ENCODE results near the gene PSORS1C1. TPM values are rescaled to one million over a fixed set of nuclear protein-coding genes. Genes with fewer than 3 reads are reported as not detected.

PSORS1C1 gene
- total RNA-seq, 4 donors from 2014 or later = 4.1 to 15.8 (median 5.5) TPM

DNA sequence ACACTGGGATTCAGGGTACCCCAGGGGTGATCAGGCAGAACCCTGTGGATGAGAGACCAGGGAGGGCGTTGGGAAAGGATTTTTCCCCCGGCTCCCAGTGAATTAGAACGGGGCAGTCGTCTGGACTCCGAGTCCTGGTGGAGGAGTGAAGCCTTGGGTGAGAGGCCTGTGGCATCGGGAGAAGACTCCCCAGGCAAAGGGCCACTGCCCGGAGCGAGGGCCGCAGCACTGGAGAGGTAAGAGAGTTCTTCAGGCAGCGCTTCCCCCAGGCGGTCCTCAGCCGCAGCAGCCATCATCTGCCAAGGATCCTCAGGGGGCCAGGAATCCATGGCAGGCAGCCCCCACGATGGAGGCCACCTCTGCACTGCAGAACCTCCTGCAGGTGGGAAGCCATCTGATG, 2.9 kb upstream of the PSORS1C1 start:
- H3K27me3 ChIP-seq = no peaks in the 10 kb centered on the region
- no peak for DNase-seq (ENCODE audit: low spot score in 2 of 2)
- no peak overlapping the region for H3K4me3 ChIP-seq
- H3K9me3 ChIP-seq = no peaks in the 10 kb centered on the region
- TF ChIP-seq POLR2A (IDR thresholded peaks at IDR 0.05) = no peak
- no peak for TF ChIP-seq EP300 (IDR thresholded peaks at IDR 0.05)
- H3K36me3 ChIP-seq = no peaks in the 10 kb centered on the region
- no peak overlapping the region for H3K27ac ChIP-seq
- peaks cover 35% of the 10 kb centered on the region for H3K4me1 ChIP-seq
- WGBS = 94% methylated on average over 10 of the region's 13 CpGs

DNA sequence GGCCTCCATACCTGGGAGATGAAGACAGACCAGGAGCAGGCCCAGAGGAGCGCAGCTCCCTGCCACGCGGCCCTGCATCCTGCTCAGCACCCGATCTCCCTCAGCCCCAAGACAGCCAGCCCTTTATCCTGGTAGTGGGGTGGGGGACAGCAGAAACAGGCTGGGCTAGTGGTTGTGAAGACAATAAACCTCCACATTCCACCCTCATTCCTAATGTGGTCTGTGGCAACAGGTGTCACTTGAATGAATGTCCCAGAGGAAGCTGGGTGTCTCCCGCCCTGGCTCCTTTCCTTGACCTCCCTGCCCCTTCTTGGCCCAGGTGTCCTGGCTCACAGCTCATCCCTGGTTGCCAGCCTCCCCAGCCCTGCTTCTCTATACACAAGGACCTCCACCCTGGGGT, 2.1 kb upstream of the PSORS1C1 start, which contains the start of gene C6orf15:
TSS of gene C6orf15 (minus strand) at position 98 of the 400 bp plus-strand sequence. CDS start at position 78, 20 bp downstream.
- 82% methylated on average over 5 of the region's 5 CpGs for WGBS
- H3K27me3 ChIP-seq = no peaks in the 10 kb centered on the region
- H3K4me3 ChIP-seq = no peak within 1 kb of the TSS
- no peak for DNase-seq (ENCODE audit: low spot score in 2 of 2)
- no peak within 1 kb of the TSS for H3K27ac ChIP-seq
- no peaks in the 10 kb centered on the region for H3K36me3 ChIP-seq
- H3K9me3 ChIP-seq = no peaks in the 10 kb centered on the region
- peaks cover 43% of the 10 kb centered on the region for H3K4me1 ChIP-seq
- no peak for TF ChIP-seq POLR2AphosphoS5 (IDR thresholded peaks at IDR 0.05)
- TF ChIP-seq POLR2A (IDR thresholded peaks at IDR 0.05) = no peak
- TF ChIP-seq, protein P1, sequence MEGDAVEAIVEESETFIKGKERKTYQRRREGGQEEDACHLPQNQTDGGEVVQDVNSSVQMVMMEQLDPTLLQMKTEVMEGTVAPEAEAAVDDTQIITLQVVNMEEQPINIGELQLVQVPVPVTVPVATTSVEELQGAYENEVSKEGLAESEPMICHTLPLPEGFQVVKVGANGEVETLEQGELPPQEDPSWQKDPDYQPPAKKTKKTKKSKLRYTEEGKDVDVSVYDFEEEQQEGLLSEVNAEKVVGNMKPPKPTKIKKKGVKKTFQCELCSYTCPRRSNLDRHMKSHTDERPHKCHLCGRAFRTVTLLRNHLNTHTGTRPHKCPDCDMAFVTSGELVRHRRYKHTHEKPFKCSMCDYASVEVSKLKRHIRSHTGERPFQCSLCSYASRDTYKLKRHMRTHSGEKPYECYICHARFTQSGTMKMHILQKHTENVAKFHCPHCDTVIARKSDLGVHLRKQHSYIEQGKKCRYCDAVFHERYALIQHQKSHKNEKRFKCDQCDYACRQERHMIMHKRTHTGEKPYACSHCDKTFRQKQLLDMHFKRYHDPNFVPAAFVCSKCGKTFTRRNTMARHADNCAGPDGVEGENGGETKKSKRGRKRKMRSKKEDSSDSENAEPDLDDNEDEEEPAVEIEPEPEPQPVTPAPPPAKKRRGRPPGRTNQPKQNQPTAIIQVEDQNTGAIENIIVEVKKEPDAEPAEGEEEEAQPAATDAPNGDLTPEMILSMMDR (IDR thresholded peaks at IDR 0.05) = no peak
- TF ChIP-seq EP300 (IDR thresholded peaks at IDR 0.05) = no peak

DNA sequence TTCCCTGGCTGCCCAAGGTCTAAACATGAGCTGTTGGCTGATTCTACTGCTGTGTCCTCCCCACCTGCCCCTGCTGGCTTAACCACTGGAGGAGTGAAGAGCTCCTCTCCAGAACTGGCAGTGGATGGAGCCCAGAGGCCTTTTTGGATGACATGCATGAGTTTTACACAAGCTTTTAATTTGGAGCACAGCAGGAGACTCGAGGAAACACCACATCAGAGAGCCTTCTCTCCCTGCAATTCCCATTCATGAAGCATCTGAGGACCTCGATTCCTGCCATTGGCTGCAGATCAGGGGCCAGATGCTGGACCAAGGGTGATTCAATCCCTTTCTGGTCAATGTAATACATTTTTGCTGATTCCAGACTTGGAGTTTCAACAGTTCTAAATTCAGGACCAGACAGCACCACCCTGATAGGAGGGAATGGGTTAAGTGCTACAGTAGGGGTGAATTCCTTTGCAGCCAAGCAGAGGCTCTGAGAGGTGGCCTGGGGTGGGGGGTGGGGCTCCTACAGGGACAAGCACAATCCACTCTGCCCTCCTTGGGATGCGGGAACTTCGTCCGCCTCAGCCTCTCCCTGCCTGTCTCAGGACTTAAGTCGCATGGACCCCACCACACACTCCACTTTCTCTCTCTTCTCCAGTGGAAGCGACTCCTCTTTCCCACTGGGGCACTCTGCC, 599 bp upstream of the PSORS1C1 start:
- Histone ChIP-seq H3K4me3 (no peak overlapping the region), H3K4me1 (peaks cover 51% of the 10 kb centered on the region)
- WGBS = 46% methylated on average over 7 of the region's 7 CpGs

DNA sequence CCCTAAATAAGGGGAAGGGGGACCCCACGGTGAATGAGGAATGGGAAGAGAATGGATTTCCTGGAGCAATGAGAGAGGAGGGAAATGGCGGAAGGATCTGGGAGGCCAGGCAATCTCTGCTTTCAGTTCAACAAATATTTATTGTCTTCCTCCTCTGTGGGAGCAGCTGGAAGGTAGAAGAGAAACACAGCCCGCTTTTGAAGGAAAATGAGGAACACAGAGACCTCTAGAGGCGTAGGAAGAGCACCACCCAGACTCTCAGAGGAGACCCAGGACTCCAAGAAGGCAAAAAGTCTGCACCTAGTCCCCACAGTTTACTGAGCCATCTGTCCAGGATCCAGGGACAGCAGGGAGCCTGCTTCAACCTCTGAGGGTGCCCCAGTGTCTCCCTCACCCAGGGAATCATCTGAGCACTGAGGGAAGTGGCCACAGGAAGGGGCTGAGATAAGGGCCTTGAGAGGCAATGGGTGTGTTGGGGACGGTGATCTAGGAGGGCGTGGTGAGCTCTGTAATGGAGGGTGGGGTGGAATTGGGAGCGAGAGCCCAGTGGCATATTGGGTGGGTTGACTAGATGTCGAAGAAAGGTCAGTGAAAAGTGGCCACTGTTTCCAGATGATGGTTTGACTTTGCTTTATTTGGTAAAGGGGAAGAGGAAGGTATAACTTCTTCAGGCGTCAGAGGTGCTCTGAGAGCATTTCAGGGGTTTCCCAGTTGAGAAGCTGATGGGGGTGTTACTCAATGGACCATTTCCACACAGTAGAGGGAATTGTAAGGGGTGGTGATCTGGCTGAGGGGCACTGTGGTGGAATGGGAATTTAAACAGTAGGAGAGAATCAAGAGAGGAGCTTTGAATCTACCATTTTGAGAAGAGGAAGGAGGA, 610 bp downstream of the PSORS1C1 start:
- H3K27ac ChIP-seq = peak overlapping the region; percentile 87
- no peaks in the 10 kb centered on the region for H3K9me3 ChIP-seq
- peak overlapping the region; percentile 35 for H3K4me3 ChIP-seq
- WGBS = 42% methylated on average over 9 of the region's 9 CpGs
- H3K27me3 ChIP-seq = no peaks in the 10 kb centered on the region
- H3K36me3 ChIP-seq = no peaks in the 10 kb centered on the region
- TF ChIP-seq POLR2A (IDR thresholded peaks at IDR 0.05) (no peak), EP300 (IDR thresholded peaks at IDR 0.05) (no peak), POLR2AphosphoS5 (IDR thresholded peaks at IDR 0.05) (no peak)
- TF ChIP-seq, protein P1 (IDR thresholded peaks at IDR 0.05) = no peak
- H3K4me1 ChIP-seq = peaks cover 53% of the 10 kb centered on the region
- no peak for DNase-seq (ENCODE audit: low spot score in 2 of 2)

More for the DNA sequence above, 599 bp upstream of the PSORS1C1 start:
- TF ChIP-seq POLR2AphosphoS5 (IDR thresholded peaks at IDR 0.05) (no peak), POLR2A (IDR thresholded peaks at IDR 0.05) (no peak), EP300 (IDR thresholded peaks at IDR 0.05) (no peak)
- TF ChIP-seq, protein P1 (IDR thresholded peaks at IDR 0.05) = no peak
- H3K27me3 ChIP-seq = no peaks in the 10 kb centered on the region
- no peaks in the 10 kb centered on the region for H3K36me3 ChIP-seq
- H3K27ac ChIP-seq = peak overlapping the region; percentile 87
- DNase-seq (ENCODE audit: low spot score in 2 of 2) = no peak
- no peaks in the 10 kb centered on the region for H3K9me3 ChIP-seq

DNA sequence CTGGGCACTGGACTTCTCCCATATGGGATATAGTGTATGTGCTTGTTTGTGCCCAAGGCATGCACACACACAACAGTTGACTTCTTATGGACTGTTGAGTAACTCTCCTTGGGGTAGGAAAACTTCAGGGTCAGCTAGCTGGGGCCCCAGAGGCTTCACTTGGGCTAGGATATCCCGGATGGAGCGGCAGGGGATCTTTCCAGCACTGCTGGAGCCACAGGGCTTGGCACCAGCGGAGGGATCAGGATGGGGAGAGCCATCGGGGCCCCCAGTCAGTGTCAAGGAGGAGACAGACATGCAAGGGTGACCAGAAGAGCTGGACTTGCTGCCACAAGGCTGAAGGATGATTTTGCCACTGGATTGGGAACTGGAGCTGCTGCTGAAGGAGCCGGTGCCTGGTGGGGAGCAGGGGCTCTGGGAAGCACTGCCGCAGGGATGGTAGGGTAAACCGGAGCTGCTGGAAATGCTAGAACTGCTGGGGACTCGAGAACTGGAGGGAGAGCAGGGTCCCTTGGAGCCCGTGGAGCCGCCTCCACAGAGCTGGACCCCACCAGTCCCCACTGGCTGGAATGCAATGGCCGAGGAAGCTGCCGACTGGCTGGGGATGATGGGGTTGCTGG, 1.5 kb downstream of the PSORS1C1 start:
- peaks cover 61% of the 10 kb centered on the region for H3K4me1 ChIP-seq
- H3K27me3 ChIP-seq = no peaks in the 10 kb centered on the region
- peak overlapping the region; percentile 87 for H3K27ac ChIP-seq
- H3K4me3 ChIP-seq = peak overlapping the region; percentile 28
- no peak for DNase-seq (ENCODE audit: low spot score in 2 of 2)
- TF ChIP-seq, protein P1 (IDR thresholded peaks at IDR 0.05) = no peak
- no peak for TF ChIP-seq POLR2AphosphoS5 (IDR thresholded peaks at IDR 0.05)
- no peak for TF ChIP-seq POLR2A (IDR thresholded peaks at IDR 0.05)
- no peaks in the 10 kb centered on the region for H3K9me3 ChIP-seq
- H3K36me3 ChIP-seq = no peaks in the 10 kb centered on the region
- 96% methylated on average over 10 of the region's 12 CpGs for WGBS
